Liver (tissue), 9 donors: ENCODE results near the gene PLPPR2. TPM values are rescaled to one million over a fixed set of nuclear protein-coding genes. Genes with fewer than 3 reads are reported as not detected.
"Not testable (repeated sequence)": the region's sequence is repeated elsewhere in the genome, so short reads cannot be mapped to it uniquely, and the experiment has no call there.

Source experiments
- DNase-seq: peaks from one replicate; pipeline ENCODE4 v3.0.0-alpha.2; 2017; ENCODE audit warnings: low spot score
- H3K27ac ChIP-seq, 2 donors: one replicate each; pipeline ENCODE4 v1.7.0; 2013; ENCODE audit warnings: inconsistent platforms in 2 of 2, low read length in 2 of 2, control low read depth in 1 of 2, low read depth in 1 of 2, mild to moderate bottlenecking in 1 of 2
- H3K27me3 ChIP-seq, 4 donors: one replicate each; pipeline versions ENCODE4 v1.6.1 to v1.7.0; 2013; ENCODE audit warnings: low read length in 3 of 4, inconsistent platforms in 1 of 4, mild to moderate bottlenecking in 1 of 4, moderate library complexity in 1 of 4; ENCODE audit not compliant: control insufficient read depth in 4 of 4, insufficient read depth in 4 of 4
- H3K36me3 ChIP-seq, 4 donors: one replicate each; pipeline versions ENCODE4 v1.6.1 to v1.7.0; 2013; ENCODE audit warnings: low read length in 3 of 4, mild to moderate bottlenecking in 3 of 4, low read depth in 1 of 4, moderate library complexity in 1 of 4; ENCODE audit not compliant: control insufficient read depth in 4 of 4, insufficient read depth in 3 of 4
- H3K4me1 ChIP-seq, 4 donors: one replicate each; pipeline versions ENCODE4 v1.6.1 to v1.7.0; 2013; ENCODE audit warnings: low read length in 3 of 4, mild to moderate bottlenecking in 3 of 4, moderate library complexity in 1 of 4; ENCODE audit not compliant: control insufficient read depth in 4 of 4, insufficient read depth in 4 of 4
- H3K4me3 ChIP-seq, 3 donors: one replicate each; pipeline versions ENCODE4 v1.6.1 to v1.7.0; 2013; ENCODE audit warnings: low read length in 3 of 3, control low read depth in 1 of 3, low read depth in 1 of 3, mild to moderate bottlenecking in 1 of 3
- H3K9ac ChIP-seq, 2 donors: one replicate each; pipeline ENCODE4 v1.7.0; 2013; ENCODE audit warnings: low read length in 2 of 2, mild to moderate bottlenecking in 2 of 2, moderate library complexity in 2 of 2, control low read depth in 1 of 2, low read depth in 1 of 2
- H3K9me3 ChIP-seq, 4 donors: one replicate each; pipeline versions ENCODE4 v1.6.1 to v1.7.0; 2013; ENCODE audit warnings: low read length in 3 of 4; ENCODE audit not compliant: control insufficient read depth in 4 of 4
- GABPA ChIP-seq, 2 donors: IDR thresholded peaks in 1 of 2; conservative IDR thresholded peaks in 1 of 2; 2 replicates each; pipeline ENCODE4 v1.6.1; 2016; ENCODE audit warnings: antibody characterized with exemption in 2 of 2, mild to moderate bottlenecking in 1 of 2, moderate library complexity in 1 of 2
- HNF4A ChIP-seq, 2 donors: conservative IDR thresholded peaks; 2 replicates each; pipeline ENCODE4 v1.6.1; 2016; ENCODE audit warnings: antibody characterized with exemption in 2 of 2, mild to moderate bottlenecking in 2 of 2
- HNF4G ChIP-seq: IDR thresholded peaks from 2 replicates; pipeline ENCODE4 v1.6.1; 2016; ENCODE audit warnings: antibody characterized with exemption
- JUND ChIP-seq, 2 donors: IDR thresholded peaks; 2 replicates each; pipeline ENCODE4 v1.6.1; 2016; ENCODE audit warnings: antibody characterized with exemption in 2 of 2
- NR2F2 ChIP-seq: IDR thresholded peaks from 2 replicates; pipeline ENCODE4 v1.6.1; 2016; ENCODE audit warnings: antibody characterized with exemption
- RAD21 ChIP-seq, 2 donors: IDR thresholded peaks; 2 replicates each; pipeline ENCODE4 v1.6.1; 2016; ENCODE audit warnings: antibody characterized with exemption in 2 of 2, mild to moderate bottlenecking in 2 of 2
- RXRA ChIP-seq, 2 donors: IDR thresholded peaks; 2 replicates each; pipeline ENCODE4 v1.6.1; 2017 to 2018; ENCODE audit warnings: antibody characterized with exemption in 2 of 2, mild to moderate bottlenecking in 1 of 2
- YY1 ChIP-seq: IDR thresholded peaks from 2 replicates; pipeline ENCODE4 v1.6.1; 2016; ENCODE audit warnings: antibody characterized with exemption, mild to moderate bottlenecking
- ZBTB33 ChIP-seq: IDR thresholded peaks from 2 replicates; pipeline ENCODE4 v1.6.1; 2016; ENCODE audit warnings: antibody characterized with exemption
- WGBS: extraction: QIAGEN DNeasy Blood & Tissue Kit; methylation state at CpG from one replicate; pipeline ENCODE4 v1.1.7; 2013; 5-methylcytosine and 5-hydroxymethylcytosine counted together
- polyA plus RNA-seq, 2 donors: library from polyadenylated mRNA; stranded (reverse) in 1 of 2; unstranded in 1 of 2; fragments of 200-250 nt in 1 of 2; fragments of >200 nt in 1 of 2; fragmentation: Nextera tagmentation in 1 of 2; extraction: Ambion mirVana in 1 of 2; gene quantifications; one replicate each; pipeline versions ENCODE4 v1.2.1 to v1.2.3, GENCODE V29; 2013 to 2015
- total RNA-seq, 2 donors: library from RNA; depleted of rRNA; stranded (reverse); fragments of >200 nt; gene quantifications; one replicate each; pipeline ENCODE4 v1.2.3, GENCODE V29; 2014
- TF ChIP-seq, protein P1 (sequence below): fragments of 150-350 bp; IDR thresholded peaks from 2 replicates; pipeline ENCODE4 v1.5.1; 2017; ENCODE audit warnings: improper control_type of control experiment, low read depth, low read length; ENCODE audit not compliant: missing input control
- TF ChIP-seq, protein P2 (sequence below): IDR thresholded peaks from 2 replicates; pipeline ENCODE4 v1.6.1; 2016; ENCODE audit warnings: antibody characterized with exemption
- donor health status: healthy.
- donor health status: healthy.
- donor health status: healthy.
- donor health status: healthy.
- donor health status: healthy.

Gene PLPPR2
- total and polyA plus RNA-seq, 4 donors = 1.3 to 12.6 (median 7.3) TPM

DNA sequence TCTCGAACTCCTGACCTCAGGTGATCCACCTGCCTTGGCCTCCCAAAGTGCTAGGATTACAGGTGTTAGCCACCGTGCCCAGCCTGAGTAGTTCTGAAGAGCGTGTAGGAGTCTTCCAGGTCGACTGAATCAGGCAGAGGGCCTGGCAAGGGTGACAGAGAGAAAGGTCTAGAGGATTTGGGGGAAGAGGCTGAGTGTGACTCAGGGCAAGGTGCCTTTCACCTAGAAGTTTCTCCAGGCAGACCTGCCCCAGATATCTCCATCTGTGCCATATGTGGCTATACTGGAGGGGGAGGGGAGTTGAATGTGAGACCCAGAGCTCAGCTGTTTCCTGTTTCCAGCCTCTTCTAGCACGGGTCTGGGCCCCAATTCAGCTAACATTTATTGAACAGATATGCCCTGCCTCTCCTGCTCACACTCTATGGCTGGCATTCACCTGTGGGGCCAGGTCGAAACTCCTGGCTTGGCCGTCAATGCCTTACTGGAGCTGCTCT lies 7.6 kb upstream of the PLPPR2 start:
- WGBS = 85% methylated on average over 7 of the region's 7 CpGs
- Histone ChIP-seq H3K27me3 (no peaks in the 10 kb centered on the region), H3K9ac (no peak overlapping the region), H3K9me3 (no peaks in the 10 kb centered on the region), H3K27ac (no peak overlapping the region), H3K4me3 (no peak overlapping the region), H3K36me3 (peaks cover 0 to 4% (median 2%) of the 10 kb centered on the region in 4 donors), H3K4me1 (peaks cover 0 to 27% (median 22%) of the 10 kb centered on the region in 4 donors)
- TF ChIP-seq HNF4A (conservative IDR thresholded peaks at IDR 0.05) (no peak), JUND (IDR thresholded peaks at IDR 0.05) (no peak), GABPA (IDR thresholded peaks at IDR 0.05 in 1 of 2, conservative IDR thresholded peaks at IDR 0.05 in 1 of 2) (no peak), NR2F2 (no peak), RAD21 (IDR thresholded peaks at IDR 0.05) (no peak), ZBTB33 (no peak), YY1 (no peak)
- no peak for DNase-seq

- Histone ChIP-seq H3K36me3 (no peaks in the 10 kb centered on the region), H3K4me1 (peaks cover 0 to 24% (median 20%) of the 10 kb centered on the region in 4 donors), H3K9ac (no peak overlapping the region), H3K27me3 (no peaks in the 10 kb centered on the region), H3K9me3 (no peaks in the 10 kb centered on the region), H3K27ac (no peak overlapping the region), H3K4me3 (no peak overlapping the region)
- no peak for DNase-seq
- TF ChIP-seq JUND (IDR thresholded peaks at IDR 0.05) = no peak
- TF ChIP-seq, protein P1, sequence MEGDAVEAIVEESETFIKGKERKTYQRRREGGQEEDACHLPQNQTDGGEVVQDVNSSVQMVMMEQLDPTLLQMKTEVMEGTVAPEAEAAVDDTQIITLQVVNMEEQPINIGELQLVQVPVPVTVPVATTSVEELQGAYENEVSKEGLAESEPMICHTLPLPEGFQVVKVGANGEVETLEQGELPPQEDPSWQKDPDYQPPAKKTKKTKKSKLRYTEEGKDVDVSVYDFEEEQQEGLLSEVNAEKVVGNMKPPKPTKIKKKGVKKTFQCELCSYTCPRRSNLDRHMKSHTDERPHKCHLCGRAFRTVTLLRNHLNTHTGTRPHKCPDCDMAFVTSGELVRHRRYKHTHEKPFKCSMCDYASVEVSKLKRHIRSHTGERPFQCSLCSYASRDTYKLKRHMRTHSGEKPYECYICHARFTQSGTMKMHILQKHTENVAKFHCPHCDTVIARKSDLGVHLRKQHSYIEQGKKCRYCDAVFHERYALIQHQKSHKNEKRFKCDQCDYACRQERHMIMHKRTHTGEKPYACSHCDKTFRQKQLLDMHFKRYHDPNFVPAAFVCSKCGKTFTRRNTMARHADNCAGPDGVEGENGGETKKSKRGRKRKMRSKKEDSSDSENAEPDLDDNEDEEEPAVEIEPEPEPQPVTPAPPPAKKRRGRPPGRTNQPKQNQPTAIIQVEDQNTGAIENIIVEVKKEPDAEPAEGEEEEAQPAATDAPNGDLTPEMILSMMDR = no peak
- TF ChIP-seq, protein P2, sequence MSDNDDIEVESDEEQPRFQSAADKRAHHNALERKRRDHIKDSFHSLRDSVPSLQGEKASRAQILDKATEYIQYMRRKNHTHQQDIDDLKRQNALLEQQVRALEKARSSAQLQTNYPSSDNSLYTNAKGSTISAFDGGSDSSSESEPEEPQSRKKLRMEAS = no peak
- TF ChIP-seq NR2F2 = no peak
- no peak for TF ChIP-seq RAD21 (IDR thresholded peaks at IDR 0.05)
- 95% methylated on average over 4 of the region's 4 CpGs for WGBS
These were observed 6.1 kb upstream of the PLPPR2 start for GRCh38 chr19:11349171-11349570.

GRCh38 chr19:11354102-11354501 lies 1.1 kb upstream of the PLPPR2 start:
- not testable (repeated sequence) for H3K27me3 ChIP-seq, H3K9ac ChIP-seq, H3K9me3 ChIP-seq, H3K36me3 ChIP-seq, H3K27ac ChIP-seq, H3K4me1 ChIP-seq, DNase-seq, H3K4me3 ChIP-seq
- WGBS = 95% methylated on average over 4 of the region's 4 CpGs

DNA sequence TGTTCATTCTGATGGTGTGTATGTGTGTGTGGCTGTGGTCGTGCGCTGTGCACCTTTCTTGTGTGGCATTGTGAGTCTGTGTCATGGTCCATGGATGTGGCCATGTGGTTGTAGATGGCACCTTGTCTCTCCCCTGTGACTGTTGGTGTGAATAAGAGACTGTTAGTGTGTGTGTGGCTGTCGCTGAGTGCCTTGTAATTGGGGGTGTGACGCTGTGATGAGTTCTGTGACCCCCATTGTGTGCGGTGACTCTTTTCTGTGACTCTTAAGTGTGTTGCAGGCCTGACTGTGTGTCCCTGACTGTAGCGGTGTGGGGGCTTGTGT lies 804 bp downstream of the PLPPR2 start:
- H3K27ac ChIP-seq = no peak overlapping the region

More for the DNA sequence above, 804 bp downstream of the PLPPR2 start:
- no peaks in the 10 kb centered on the region for H3K9me3 ChIP-seq
- no peak for TF ChIP-seq HNF4G
- no peak for TF ChIP-seq RXRA (IDR thresholded peaks at IDR 0.05)
- TF ChIP-seq JUND (IDR thresholded peaks at IDR 0.05) = no peak
- no peaks in the 10 kb centered on the region for H3K36me3 ChIP-seq
- no peak for DNase-seq
- no peak overlapping the region for H3K9ac ChIP-seq
- peaks cover 0 to 12% (median 4%) of the 10 kb centered on the region in 4 donors for H3K4me1 ChIP-seq
- peak overlapping the region in 2 of 3 donors; percentile 48 to 73 for H3K4me3 ChIP-seq
- WGBS = 90% methylated on average over 6 of the region's 6 CpGs
- H3K27me3 ChIP-seq = no peaks in the 10 kb centered on the region
